CD4-positive, alpha-beta T cell treated with Interleukin-15 for 4 hours (primary cell): Measurements from ENCODE around the gene CWC27.
"Not testable (repeated sequence)": the region's sequence is repeated elsewhere in the genome, so short reads cannot be mapped to it uniquely, and the experiment has no call there.

Source experiments
- DNase-seq: peaks from one replicate; pipeline ENCODE4 v3.0.0-alpha.2; 2020; ENCODE audit warnings: low spot score

Gene CWC27

GRCh38 chr5:64923151-64923685 is 154.5 kb downstream of the CWC27 start:
- DNase-seq: no peak

DNA sequence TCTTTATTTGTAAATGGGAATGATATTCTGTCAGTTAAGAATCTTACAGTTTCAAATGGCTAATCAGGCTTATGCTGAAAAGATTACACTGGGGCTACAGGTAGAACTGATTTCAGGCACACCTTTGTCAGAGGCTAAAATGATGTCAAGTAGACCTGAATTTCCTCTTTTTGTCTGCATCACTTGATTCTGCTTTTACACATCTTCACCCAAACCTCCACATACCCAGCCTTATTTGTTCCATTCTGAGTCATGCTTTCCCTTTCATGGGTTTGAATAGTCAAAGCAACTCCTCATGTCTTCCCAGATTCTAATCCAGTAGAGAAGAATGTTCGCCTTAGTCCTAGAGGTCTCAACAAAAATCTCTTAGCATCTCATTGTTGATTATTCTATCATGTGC is 156.4 kb downstream of the CWC27 start:
- no peak for DNase-seq

DNA sequence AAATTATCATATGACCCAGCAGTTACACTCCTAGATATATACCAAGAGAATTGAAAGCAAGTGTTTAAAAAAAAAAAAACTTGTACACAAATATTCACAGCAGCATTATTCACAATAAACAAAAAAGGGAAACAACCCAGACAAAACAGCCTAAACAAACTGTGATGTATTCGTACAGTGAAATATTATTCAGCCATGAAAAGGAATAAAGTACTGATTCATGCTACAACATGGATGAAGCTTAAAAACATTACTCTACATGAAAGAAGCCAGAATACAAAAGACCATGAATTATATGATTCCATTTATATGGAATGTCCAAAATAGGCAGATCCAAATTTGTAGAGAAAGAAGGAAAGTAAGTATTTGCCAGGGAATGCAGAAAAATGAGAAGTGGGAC is 161.1 kb downstream of the CWC27 start:
- DNase-seq: no peak

GRCh38 chr5:64930672-64931318 is 162.1 kb downstream of the CWC27 start:
- DNase-seq: no peak

DNA sequence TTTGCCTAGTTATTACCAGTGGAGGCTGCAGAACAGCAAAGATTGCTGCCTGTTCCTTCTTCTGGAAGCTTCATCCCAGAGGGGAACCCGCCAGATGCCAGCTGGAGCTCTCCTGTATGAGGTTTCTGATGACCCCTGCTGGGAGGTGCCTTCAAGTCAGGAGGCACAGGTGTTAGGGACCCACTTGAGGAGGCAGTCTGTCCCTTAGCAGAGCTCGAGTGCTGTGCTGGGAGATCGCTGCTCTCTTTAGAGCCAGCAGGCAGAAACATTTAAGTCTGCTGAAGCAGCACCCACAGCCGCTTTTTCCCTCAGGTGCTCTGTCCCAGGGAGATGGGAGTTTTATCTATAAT is 170.7 kb downstream of the CWC27 start:
- DNase-seq: not testable (repeated sequence)

GRCh38 chr5:64939772-64940510 is 171.2 kb downstream of the CWC27 start:
- no peak for DNase-seq

DNA sequence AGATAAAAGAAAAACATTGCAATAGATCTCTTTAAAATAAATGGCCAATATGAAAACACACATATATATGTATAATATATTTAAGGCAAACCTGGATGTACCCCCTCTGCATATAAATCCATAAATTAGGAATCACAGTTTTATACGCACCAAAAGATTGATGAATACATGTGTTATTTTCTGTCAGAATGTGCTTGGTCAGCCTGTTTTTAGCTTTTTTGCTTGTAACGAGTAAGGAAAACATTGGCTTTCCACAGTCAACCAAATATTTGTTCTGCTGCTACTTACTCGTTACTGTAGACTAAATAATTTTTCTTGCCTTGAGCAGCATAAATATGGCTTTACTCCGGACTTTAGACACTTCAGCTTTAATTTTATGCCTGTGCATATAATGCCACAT is 173.7 kb downstream of the CWC27 start:
- DNase-seq: no peak

DNA sequence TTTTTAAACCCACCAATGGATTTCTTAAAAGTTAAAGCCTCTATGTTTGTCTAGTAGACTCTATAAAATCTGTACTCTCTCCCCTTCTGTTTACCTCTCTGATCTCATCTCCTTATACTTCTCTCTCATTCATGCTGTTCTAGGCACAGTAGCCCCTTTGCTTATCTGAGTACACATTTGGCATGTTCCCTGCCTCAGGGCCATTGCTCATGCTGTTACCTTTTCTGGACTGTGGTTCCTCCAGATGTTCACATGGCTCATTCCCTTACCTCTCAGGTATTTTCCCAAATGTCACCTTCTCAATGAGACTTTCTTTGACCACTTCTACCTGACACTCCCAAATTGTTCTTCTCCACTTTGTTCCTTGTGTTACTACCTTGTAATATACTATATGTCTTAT is 176.1 kb downstream of the CWC27 start:
- no peak for DNase-seq

- no peak for DNase-seq
Measured at GRCh38 chr5:64947031-64947430, 178.3 kb downstream of the CWC27 start.

GRCh38 chr5:64947801-64948200 is 179.1 kb downstream of the CWC27 start:
- no peak for DNase-seq

- no peak for DNase-seq
Measured at GRCh38 chr5:64949331-64949730, 180.6 kb downstream of the CWC27 start.

DNA sequence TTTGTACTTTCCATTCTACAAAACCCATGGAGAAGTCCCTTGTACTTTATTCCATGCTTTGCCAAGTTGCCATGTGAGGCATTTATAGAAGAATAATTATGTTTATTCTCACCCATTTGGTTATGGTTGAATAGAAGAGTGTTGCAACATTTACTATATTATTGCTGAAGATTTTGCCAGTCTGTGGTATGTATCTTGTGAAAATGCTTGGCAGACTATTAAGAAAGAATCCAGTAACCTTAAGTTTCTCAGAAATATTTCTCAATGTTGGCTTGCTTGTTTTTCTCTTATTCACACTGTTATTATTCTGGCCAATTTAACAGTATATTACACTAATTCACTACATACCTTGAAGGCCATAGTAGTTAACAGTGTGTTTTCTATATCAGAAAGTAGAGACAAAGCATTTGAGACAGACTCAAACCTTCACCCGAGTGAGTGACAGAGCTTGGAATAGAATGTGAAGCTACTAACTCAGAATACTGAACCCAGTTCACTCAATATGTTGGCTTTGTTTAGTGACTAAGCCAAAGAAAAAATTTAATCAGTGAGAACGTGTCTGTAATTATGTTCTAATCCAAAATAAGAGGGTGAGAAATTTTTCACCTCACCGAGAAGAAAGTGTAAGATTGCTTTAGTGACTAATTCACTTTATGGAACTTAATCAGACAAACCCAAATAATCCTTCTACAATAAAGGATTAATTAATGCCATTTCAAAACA is 184.4 kb downstream of the CWC27 start:
- no peak for DNase-seq

GRCh38 chr5:64954518-64954917 is 185.8 kb downstream of the CWC27 start:
- no peak for DNase-seq

DNA sequence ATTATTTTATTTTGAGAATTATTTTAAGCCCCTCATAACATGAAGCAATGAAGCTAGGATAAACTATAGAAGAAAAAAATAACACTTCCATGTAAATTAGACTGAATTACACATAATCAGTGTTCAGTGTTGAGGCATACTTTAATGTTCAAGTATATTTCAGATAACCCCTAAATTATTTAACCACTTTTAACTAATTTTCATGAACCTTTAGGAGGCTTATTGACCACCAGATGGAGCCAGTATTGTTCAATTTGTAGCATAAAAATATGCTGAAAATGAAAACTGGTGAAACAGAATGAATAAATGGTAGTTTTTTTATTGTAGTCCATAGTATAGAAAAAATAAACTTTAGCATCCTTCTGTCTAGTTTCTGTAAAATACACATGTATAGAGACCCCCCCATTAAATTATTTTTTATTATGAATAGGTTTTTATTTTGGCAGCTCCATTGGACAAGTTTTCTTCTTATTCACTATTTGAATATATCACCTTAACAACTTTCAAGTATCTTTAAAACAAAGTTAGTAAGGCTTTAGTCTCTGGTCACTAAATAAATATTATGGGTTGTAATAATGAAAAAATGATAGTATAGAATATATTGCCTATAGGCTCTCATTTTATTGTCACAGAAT is 190.1 kb downstream of the CWC27 start:
- DNase-seq: peak; percentile 36

DNA sequence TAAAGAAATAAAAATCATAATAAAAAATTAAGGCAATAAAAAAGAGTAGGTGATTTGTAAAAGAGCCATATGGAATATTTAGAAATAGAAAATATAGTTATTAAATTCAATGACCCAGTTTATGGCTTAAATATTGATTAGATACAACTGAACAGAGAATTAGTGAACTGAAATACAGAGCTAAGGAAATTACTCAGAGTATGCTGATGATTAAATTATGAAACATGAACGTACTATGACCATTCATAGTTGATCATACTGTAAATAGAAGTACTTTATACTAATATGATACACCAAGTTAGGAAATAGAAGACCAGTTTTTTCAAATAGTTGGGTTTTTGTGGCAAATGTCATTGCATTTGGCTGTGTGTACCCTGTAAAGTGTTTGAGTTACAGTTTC is 194.5 kb downstream of the CWC27 start:
- no peak for DNase-seq

DNA sequence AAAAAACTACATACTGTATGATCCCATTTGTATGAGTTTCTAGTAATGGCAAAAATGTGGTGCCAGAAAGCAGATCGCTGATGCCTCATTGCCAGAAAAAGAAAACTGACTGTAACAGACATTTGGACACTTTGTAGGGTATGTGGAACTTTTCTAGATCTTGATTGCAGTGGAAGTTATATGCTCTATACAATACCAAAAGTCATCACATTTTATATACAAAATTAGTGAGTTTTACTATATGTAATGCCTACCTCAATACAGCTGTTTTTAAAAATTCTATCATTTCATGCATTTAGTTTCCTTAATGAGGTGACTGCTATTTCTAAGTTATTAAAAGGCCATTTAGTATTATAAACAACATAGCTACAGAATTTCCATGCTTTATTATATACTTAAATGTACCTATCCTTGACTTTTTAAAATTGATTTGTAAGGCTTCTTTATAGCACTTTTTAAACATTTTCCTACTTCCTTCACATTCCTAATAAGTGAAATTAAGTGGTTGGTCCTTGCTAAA is 199.9 kb downstream of the CWC27 start:
- no peak for DNase-seq

DNA sequence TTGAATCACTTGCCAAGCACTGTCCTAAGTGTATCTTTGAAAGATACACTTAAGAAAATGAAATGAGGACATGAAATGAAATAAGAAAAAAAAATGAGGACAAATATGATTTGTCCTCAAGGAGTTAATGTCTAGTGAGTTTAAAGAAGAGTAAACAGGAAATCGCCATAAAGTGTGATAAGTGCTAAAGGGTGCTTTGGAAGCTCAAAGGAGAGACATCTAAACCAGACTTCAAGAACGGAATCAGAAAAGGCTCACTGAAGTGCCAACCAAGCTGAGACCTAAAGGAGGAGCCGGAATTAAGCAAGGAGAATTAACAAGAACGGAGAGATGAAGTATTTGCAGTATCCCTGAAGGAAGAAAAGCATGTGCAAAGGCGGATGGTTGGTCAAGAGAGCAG is 200.8 kb downstream of the CWC27 start:
- no peak for DNase-seq

GRCh38 chr5:64971513-64971912 is 202.8 kb downstream of the CWC27 start:
- DNase-seq: no peak

- no peak for DNase-seq
Measured at GRCh38 chr5:64971990-64972389, 203.3 kb downstream of the CWC27 start.

DNA sequence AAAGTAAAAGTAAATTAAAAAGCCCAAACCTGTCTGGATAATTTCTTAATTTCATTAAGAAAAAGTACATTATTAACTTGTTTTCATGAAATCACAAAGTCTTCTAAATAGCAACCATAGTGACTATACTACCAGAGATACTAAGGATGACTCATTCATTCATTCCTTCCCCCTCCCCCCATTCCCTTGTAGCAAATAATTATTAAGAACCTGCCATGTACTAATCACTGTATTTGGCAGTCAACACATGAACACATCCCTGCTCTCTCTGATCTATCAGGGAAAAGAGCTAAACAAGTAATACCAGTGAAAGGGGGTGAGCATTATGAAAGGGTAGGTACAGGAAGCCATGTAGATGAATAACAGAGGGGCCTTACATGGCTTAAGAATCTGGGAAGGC is 203.9 kb downstream of the CWC27 start:
- DNase-seq: no peak

- no peak for DNase-seq
Measured at GRCh38 chr5:64973215-64973614, 204.5 kb downstream of the CWC27 start.

GRCh38 chr5:64977779-64978178 is 209.0 kb downstream of the CWC27 start:
- DNase-seq: no peak
